GM18873 (cell line): ENCODE data around the gene JAK2.
"Not testable (repeated sequence)": the region's sequence is repeated elsewhere in the genome, so short reads cannot be mapped to it uniquely, and the experiment has no call there.

Experiments used
- ATAC-seq: cut with Tn5 transposase; IDR thresholded peaks from one replicate; pipeline ENCODE4 v1.9.1; 2021; ENCODE audit warnings: mild to moderate bottlenecking, moderate library complexity, moderate number of reproducible peaks; ENCODE audit not compliant: unreplicated experiment, low FRiP score

JAK2 gene

GRCh38 chr9:4979239-4979638, 5.8 kb upstream of the JAK2 start:
- no peak for ATAC-seq

- no peak for ATAC-seq
Measured at GRCh38 chr9:4980086-4980727, 4.9 kb upstream of the JAK2 start.

- no peak for ATAC-seq
Measured at GRCh38 chr9:4982721-4983482, 2.2 kb upstream of the JAK2 start.

- ATAC-seq, result no peak
Measured at GRCh38 chr9:4983601-4984165, 1.4 kb upstream of the JAK2 start.

- peak; percentile 1 for ATAC-seq
Measured at GRCh38 chr9:4984171-4984620, 876 bp upstream of the JAK2 start.

- ATAC-seq, result peak; percentile 24
Measured at GRCh38 chr9:4985386-4986266, 554 bp downstream of the JAK2 start.

GRCh38 chr9:4986296-4986695, 1.2 kb downstream of the JAK2 start:
- no peak for ATAC-seq

- no peak for ATAC-seq
Measured at GRCh38 chr9:4986783-4987182, 1.7 kb downstream of the JAK2 start.

GRCh38 chr9:4987961-4988421, 2.9 kb downstream of the JAK2 start:
- no peak for ATAC-seq

GRCh38 chr9:4992872-4993271, 7.8 kb downstream of the JAK2 start:
- ATAC-seq, result no peak

- ATAC-seq, result no peak
Measured at GRCh38 chr9:4994166-4994890, 9.3 kb downstream of the JAK2 start.

- no peak for ATAC-seq
Measured at GRCh38 chr9:4997196-4997595, 12.1 kb downstream of the JAK2 start.

GRCh38 chr9:4997631-4998030, 12.6 kb downstream of the JAK2 start:
- no peak for ATAC-seq

GRCh38 chr9:5002811-5003210, 17.7 kb downstream of the JAK2 start:
- no peak for ATAC-seq

- ATAC-seq, result no peak
Measured at GRCh38 chr9:5004481-5004880, 19.4 kb downstream of the JAK2 start.

GRCh38 chr9:5008202-5008601, 23.1 kb downstream of the JAK2 start:
- no peak for ATAC-seq

- ATAC-seq, result no peak
Measured at GRCh38 chr9:5013374-5013773, 28.3 kb downstream of the JAK2 start.

- ATAC-seq, result no peak
Measured at GRCh38 chr9:5015934-5016333, 30.9 kb downstream of the JAK2 start.

- ATAC-seq, result no peak
Measured at GRCh38 chr9:5025416-5025815, 40.3 kb downstream of the JAK2 start.

- ATAC-seq, result not testable (repeated sequence)
Measured at GRCh38 chr9:5031941-5032340, 46.9 kb downstream of the JAK2 start.
